ENCODE results near the gene IGFBP5.

GRCh38 chr2:216663846-216664245, 31.5 kb downstream of the IGFBP5 start:
- TF ChIP-seq CTCF (IDR thresholded peaks at IDR 0.05) (no peak), POLR2A (IDR thresholded peaks at IDR 0.05) (no peak)

Data from lower leg skin (tissue), 3 donors.